Measurements from ENCODE around the gene DDX5. TPM values are rescaled to one million over a fixed set of nuclear protein-coding genes. Genes with fewer than 3 reads are reported as not detected.
"Not testable (repeated sequence)": the region's sequence is repeated elsewhere in the genome, so short reads cannot be mapped to it uniquely, and the experiment has no call there.

The DDX5 gene
- total RNA-seq, 2 donors from 2014 or later = 369 to 444 TPM

DNA sequence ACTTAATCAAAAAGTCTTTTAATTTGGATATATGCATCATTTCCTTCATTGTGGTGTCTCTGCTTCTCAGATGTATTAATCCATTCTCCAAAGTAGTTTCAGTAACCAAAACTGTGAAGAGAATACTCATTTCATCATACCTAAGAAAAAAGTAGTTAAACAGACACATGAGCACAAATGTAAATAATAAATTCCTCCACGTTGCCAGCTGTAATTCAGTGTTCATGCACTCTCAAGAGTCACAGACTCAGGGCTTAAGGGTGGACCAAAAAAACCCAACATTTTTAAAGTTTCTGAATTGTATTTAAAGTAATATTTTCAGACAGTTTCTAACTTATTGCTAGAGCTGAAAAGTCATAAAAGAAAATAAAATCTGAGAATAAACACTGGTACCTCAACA lies 28.2 kb downstream of the DDX5 start:
- Histone ChIP-seq H3K9me3 (no peaks in the 10 kb centered on the region), H3K4me1 (no peaks in the 10 kb centered on the region), H3K27me3 (no peaks in the 10 kb centered on the region), H3K9ac (ENCODE audit: low read depth in 2 of 2, low read length in 2 of 2) (no peak overlapping the region), H3K36me3 (no peaks in the 10 kb centered on the region), H3K4me3 (no peak overlapping the region), H3K27ac (no peak overlapping the region)
- intact Hi-C loops (cut with DNase I) = no loop called here
- DNase-seq = no peak
- TF ChIP-seq, protein P1, sequence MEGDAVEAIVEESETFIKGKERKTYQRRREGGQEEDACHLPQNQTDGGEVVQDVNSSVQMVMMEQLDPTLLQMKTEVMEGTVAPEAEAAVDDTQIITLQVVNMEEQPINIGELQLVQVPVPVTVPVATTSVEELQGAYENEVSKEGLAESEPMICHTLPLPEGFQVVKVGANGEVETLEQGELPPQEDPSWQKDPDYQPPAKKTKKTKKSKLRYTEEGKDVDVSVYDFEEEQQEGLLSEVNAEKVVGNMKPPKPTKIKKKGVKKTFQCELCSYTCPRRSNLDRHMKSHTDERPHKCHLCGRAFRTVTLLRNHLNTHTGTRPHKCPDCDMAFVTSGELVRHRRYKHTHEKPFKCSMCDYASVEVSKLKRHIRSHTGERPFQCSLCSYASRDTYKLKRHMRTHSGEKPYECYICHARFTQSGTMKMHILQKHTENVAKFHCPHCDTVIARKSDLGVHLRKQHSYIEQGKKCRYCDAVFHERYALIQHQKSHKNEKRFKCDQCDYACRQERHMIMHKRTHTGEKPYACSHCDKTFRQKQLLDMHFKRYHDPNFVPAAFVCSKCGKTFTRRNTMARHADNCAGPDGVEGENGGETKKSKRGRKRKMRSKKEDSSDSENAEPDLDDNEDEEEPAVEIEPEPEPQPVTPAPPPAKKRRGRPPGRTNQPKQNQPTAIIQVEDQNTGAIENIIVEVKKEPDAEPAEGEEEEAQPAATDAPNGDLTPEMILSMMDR (IDR thresholded peaks at IDR 0.05) = no peak

DNA sequence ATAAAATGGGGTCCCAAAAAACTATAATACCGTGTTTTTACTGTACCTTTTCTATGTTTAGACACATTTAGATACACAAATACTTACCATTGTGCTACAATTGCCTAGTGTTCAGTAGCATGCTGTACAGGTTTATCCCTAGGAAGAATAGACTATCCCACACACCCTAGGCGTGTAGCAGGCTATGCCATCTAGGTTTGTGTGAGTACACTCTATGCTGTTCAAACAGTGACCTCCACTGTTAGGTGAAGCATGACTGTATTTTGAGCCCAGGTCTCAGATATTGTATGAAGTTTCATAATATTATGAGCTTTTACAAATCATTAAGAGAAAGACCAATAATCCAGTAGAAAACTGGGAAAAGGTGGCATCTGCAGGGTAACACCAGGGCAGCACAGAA lies 33.5 kb downstream of the DDX5 start:
- Histone ChIP-seq H3K4me3 (no peak overlapping the region), H3K27me3 (no peaks in the 10 kb centered on the region), H3K9me3 (no peaks in the 10 kb centered on the region), H3K36me3 (no peaks in the 10 kb centered on the region), H3K4me1 (no peaks in the 10 kb centered on the region), H3K9ac (ENCODE audit: low read depth in 2 of 2, low read length in 2 of 2) (no peak overlapping the region), H3K27ac (no peak overlapping the region)
- TF ChIP-seq, protein P1 (IDR thresholded peaks at IDR 0.05) = no peak
- no peak for DNase-seq
- intact Hi-C loops (cut with DNase I) = no loop called here

DNA sequence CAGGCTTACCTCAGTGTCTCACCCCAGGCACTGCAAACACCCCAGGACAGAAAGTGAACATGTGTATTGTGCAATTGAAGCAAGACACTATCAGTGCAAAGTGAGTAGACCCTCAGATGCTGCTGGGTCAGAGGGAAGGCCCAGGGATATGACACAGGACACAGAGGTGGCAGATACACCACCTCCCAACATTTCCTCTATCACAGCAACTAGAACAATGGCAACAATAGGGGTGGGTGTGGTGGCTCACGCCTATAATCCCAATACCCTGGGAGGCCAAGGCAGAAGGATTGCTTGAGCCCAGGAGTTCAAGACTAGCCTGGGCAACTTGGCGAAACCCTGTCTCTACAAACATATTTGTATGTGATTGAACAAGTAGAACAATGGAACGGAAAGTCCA lies 34.6 kb downstream of the DDX5 start:
- Histone ChIP-seq H3K4me1 (no peaks in the 10 kb centered on the region), H3K27me3 (no peaks in the 10 kb centered on the region), H3K27ac (no peak overlapping the region), H3K36me3 (no peaks in the 10 kb centered on the region), H3K9me3 (no peaks in the 10 kb centered on the region), H3K4me3 (no peak overlapping the region), H3K9ac (ENCODE audit: low read depth in 2 of 2, low read length in 2 of 2) (no peak overlapping the region)
- DNase-seq = no peak
- intact Hi-C loops (cut with DNase I) = no loop called here
- TF ChIP-seq, protein P1 (IDR thresholded peaks at IDR 0.05) = no peak

DNA sequence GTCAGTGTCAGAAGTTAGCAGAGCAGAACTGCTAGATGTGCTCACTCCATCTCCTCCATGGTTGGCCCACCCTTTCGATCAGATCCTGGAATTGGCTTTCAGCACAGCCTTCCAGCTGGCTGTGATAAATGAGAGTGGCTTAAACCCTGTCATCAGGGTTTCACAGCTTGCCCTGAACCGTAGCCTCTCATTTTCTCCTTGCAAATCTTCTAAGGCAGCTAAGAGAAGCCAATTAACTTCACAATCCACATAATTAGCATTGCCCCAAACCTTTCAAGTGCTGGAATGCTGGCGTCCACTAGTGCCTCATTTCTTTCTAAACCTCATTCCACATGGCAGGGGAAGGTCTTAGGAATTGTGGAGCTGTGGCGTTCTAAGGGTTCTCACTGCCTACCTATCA lies 35.5 kb downstream of the DDX5 start:
- H3K9ac ChIP-seq (ENCODE audit: low read depth in 2 of 2, low read length in 2 of 2) = no peak overlapping the region
- no peaks in the 10 kb centered on the region for H3K9me3 ChIP-seq
- no peaks in the 10 kb centered on the region for H3K4me1 ChIP-seq
- no peak for DNase-seq
- TF ChIP-seq, protein P1 (IDR thresholded peaks at IDR 0.05) = no peak
- H3K27ac ChIP-seq = no peak overlapping the region
- intact Hi-C loops (cut with DNase I) = no loop called here
- no peaks in the 10 kb centered on the region for H3K36me3 ChIP-seq
- H3K4me3 ChIP-seq = no peak overlapping the region
- H3K27me3 ChIP-seq = no peaks in the 10 kb centered on the region

DNA sequence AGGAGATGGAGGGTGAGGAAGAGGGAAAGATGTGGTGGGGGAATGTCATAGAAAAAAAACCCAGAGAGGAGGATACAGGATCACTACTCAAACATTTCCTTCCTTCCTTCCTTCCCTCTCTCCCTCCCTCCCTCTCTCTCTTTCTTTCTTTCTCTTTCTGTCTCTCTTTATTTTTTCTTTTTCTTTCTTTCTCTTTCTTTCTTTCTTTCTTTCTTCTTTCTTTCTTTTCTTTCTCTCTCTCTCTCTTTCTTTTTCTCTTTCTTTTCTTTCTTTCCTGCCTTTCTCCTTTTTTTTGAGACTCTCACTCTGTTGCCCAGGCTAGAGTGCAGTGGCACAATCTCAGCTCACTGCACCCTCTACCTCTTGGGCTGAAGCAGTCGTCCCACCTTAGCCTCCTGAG lies 39.3 kb downstream of the DDX5 start:
- intact Hi-C loops (cut with DNase I); H3K4me1 ChIP-seq; H3K9me3 ChIP-seq; H3K27ac ChIP-seq; DNase-seq; H3K36me3 ChIP-seq; H3K4me3 ChIP-seq; H3K27me3 ChIP-seq; H3K9ac ChIP-seq (ENCODE audit: low read depth in 2 of 2, low read length in 2 of 2): not testable (repeated sequence)

DNA sequence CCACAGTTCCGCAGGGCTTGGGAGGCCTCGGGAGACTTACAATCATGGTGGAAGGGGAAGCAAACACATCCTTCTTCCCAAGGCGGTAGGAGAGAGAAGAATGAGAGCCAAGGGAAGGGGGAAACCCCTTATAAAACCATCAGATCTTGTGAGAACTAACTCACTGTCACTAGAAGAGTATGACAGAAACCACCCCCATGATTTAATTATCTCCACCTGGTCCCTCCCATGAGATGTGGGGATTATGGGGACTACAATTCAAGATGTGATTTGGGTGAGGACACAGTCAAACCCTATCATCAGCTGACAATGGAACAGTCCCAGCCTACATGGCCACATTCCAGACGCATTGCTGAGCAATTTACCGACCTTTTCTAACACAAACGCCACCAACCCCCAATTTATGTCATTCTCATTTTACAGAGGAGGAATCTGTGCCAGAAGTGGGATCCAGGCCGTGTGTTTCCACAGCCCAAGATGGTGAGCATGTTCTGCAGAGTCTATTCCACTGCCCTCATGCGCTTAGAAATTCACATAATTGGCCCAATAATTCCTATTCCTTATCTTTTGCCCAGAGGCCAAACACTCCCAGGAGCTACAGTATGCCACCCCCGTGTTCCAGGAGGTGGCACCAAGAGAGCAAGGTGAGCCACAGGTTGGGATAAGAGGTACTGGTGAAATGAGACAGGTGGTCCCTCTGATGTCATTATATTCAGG lies 39.9 kb downstream of the DDX5 start:
- H3K27ac ChIP-seq = no peak overlapping the region
- intact Hi-C loops (cut with DNase I) = no loop called here
- H3K9me3 ChIP-seq = no peaks in the 10 kb centered on the region
- H3K36me3 ChIP-seq = no peaks in the 10 kb centered on the region
- H3K9ac ChIP-seq (ENCODE audit: low read depth in 2 of 2, low read length in 2 of 2) = no peak overlapping the region
- H3K4me3 ChIP-seq = no peak overlapping the region
- no peaks in the 10 kb centered on the region for H3K27me3 ChIP-seq
- TF ChIP-seq, protein P1 (IDR thresholded peaks at IDR 0.05) = no peak
- DNase-seq = no peak
- no peaks in the 10 kb centered on the region for H3K4me1 ChIP-seq

Measured in colonic mucosa (tissue), 4 donors.